ENCODE results near the gene RBBP6.

DNA sequence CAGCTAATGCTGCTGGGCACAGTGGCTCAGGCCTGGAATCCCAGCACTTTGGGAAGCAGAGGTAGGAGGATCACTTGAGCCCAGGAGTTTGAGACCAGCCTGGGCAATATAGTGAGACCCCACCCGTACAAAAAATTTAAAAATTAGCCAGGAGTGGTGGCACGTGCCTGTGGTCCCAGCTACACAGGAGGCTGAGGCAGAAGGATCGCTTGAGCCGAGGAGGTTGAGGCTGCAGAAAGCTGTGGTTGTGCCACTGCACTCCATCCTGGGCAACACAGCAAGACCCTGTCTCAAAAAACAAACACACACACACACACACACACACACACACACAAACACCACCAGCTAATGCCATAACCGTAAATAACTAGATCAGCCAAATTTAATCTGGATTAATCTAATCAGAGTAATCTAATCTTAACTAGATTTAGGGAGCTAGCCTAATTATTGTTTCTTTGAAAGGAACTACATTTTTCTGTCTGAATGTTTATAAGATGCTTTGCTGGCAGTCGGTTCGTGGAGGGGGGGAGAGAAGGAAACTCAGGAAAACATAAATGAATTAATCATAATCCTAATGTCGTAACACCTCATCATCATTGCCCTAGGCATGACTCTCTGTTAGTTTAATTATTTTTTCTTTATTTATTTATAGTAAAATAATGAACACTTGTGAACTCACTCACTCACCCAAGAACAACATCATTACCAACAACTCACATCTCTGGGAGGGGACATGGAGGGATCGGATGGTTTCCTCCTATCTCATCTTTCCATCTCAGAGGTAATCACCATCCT lies 12.5 kb upstream of the RBBP6 start:
- TF ChIP-seq CTCF (IDR thresholded peaks at IDR 0.05) (no peak), POLR2A (IDR thresholded peaks at IDR 0.05) (no peak)

Measured in lower leg skin (tissue), 3 donors.